ENCODE data around the gene SNED1.

Gene SNED1

GRCh38 chr2:241067501-241068135 lies 69.2 kb downstream of the SNED1 start:
- DNase-seq (ENCODE audit: low read depth in 2 of 2), result no peak

- DNase-seq (ENCODE audit: low read depth in 2 of 2), result no peak
Observed at GRCh38 chr2:241068136-241068941, 69.9 kb downstream of the SNED1 start.

- no peak for DNase-seq (ENCODE audit: low read depth in 2 of 2)
Observed at GRCh38 chr2:241068942-241069810, 70.8 kb downstream of the SNED1 start.

GRCh38 chr2:241069821-241070281 lies 71.4 kb downstream of the SNED1 start:
- DNase-seq (ENCODE audit: low read depth in 2 of 2), result no peak

DNA sequence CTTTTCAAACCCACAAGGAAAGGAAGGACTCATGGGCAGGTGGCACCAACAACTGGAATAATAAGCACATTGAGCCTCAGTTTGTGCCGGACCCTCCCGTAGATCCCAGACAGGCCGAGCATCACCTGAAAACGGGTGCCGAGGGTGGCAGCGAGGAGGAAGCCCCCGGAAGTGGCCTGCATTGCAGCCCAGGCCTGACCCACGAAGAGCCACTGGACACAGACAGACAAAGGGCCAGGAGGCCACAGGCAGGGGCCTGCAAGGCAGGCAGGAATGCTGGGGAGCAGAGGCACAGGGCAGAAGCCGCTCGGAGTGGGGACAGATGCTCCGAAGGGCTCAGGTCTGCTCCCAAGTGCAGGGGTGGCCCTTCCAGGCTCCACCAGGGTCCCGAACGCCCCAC lies 71.9 kb downstream of the SNED1 start:
- no peak for DNase-seq (ENCODE audit: low read depth in 2 of 2)

GRCh38 chr2:241070811-241071676 lies 72.6 kb downstream of the SNED1 start:
- no peak for DNase-seq (ENCODE audit: low read depth in 2 of 2)

GRCh38 chr2:241071677-241072111 lies 73.3 kb downstream of the SNED1 start:
- no peak for DNase-seq (ENCODE audit: low read depth in 2 of 2)

GRCh38 chr2:241072151-241072550 lies 73.7 kb downstream of the SNED1 start:
- DNase-seq (ENCODE audit: low read depth in 2 of 2), result no peak

DNA sequence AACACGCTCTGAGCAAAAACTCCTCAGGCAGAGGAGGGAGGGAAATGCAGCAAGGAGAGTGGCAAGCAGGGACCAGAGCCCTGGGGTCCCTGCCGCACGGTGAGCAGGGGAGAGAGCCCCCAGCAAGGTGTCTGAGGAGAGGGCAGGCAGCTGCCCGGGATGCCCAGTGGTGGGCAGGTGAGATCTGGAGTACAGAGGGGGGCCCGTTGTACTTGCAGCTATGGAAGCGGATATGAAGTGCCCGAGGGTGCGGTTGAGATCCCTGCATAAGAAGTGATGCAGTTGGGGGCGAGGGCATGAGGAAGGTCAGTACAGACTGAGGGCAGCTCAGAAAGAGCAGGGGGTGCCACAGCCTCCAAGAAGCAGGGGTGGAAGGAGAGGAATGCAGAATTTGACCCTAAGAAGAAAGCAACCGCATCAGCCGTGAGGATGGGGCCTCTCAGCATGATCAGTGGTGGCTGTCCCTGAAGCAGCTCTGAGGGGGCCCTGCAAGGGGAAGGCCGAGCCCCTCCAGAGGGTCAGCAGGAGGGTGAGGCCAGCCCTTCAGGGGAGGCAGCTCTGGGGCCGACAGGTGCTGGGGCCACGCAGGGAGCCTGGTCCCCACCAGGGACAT lies 74.2 kb downstream of the SNED1 start:
- DNase-seq (ENCODE audit: low read depth in 2 of 2), result no peak

GRCh38 chr2:241073166-241074064 lies 75.0 kb downstream of the SNED1 start:
- no peak for DNase-seq (ENCODE audit: low read depth in 2 of 2)

DNA sequence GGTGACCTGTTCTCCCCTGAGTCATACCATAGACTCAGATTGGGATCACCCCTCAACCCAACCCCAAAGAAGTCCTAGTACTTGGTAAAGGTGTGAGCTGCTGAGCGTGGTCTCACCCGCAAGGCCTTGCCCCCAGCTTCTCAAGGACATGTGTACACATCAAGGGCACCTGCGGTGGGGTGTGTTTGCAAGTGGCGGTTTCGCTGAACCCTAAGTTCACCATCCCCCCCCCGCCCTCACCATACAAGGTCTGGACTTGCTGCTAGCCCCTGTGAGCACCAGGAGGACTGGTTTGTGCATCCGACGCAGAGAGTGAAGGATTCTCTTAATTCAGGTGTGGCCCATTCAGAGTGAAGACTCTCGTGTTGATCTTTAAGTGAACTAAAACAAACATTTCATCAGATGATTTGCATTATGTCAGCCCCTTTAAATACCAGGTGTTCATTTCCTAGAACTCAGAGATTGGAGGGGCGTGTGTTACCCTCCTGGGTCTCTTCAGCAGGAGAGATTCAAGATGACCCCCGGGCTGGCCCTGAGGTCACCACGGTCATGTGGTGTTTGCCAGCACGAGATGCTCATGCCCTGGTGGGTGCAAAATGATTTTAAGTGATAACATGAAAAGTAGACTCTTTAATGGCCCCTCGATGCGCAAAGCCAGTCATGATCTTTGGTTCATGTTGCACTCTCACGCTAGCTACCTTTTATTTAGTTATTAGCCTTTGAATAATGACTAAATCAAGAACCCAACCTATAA lies 75.8 kb downstream of the SNED1 start:
- no peak for DNase-seq (ENCODE audit: low read depth in 2 of 2)

GRCh38 chr2:241074901-241075540 lies 76.6 kb downstream of the SNED1 start:
- no peak for DNase-seq (ENCODE audit: low read depth in 2 of 2)

GRCh38 chr2:241080405-241081189 lies 82.2 kb downstream of the SNED1 start:
- DNase-seq (ENCODE audit: low read depth in 2 of 2), result no peak

- DNase-seq (ENCODE audit: low read depth in 2 of 2), result no peak
Observed at GRCh38 chr2:241081190-241081642, 82.8 kb downstream of the SNED1 start.

DNA sequence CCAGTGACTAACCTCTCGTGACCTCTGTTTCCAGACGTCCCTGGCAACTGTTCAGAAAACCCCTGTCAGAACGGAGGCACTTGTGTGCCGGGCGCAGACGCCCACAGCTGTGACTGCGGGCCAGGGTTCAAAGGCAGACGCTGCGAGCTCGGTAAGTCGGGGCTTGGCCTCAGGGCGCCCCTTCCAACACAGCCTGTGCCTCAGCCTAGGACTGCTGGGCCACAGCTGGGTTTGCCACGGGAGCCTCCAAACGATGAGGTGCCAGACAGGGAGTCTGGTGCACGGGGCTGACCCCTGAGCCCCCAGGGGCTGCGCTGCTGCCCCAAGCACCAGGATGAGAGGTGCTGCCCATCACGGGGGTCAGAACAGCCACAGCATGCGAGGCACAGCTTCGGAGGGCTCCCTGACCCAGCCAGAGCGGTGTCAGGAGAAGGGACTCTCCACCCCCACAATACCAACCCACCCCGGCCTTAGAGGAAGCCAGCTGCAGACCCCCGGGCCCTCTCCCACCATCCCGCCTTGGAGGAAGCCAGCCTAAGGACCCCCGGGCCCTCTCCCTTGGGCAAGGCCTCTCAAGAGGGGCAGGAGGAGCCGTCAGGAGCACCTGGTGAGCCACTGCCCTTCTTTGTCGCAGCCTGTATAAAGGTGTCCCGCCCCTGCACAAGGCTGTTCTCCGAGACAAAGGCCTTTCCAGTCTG lies 83.4 kb downstream of the SNED1 start:
- DNase-seq (ENCODE audit: low read depth in 2 of 2), result no peak

DNA sequence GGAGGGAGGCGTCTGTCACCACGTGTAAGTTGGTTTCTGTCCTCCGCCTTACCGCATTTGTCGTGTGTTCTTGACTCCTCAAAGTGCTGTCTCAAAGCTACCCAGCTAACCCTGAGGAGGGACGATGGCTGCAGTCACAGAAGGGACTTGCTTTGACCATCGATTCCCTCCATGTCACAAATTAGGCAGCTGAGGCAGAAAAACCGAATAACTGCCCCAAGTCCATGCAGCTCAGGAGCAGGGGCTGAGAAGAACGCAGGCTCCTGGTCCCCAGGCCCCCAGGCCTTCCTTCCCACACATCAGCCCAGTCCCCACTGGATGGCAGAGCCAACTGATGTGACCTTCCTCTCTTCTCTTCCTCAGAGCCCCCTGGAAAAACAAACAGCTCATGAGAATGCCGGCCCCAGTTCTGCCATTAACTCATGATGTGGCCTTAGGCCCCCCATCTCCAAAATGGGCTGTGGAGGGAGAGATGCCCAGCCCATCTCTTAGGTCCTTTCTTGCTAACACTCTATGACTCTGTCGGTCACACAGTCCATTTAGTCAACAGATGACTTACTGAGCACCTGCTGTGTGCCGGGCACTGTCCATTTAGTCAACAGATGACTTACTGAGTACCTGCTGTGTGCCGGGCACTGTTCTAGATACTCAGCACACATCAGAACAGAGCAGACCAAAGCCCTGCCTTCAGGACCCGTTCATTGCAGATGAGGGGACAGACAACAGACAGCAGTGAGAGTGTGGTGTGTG lies 84.1 kb downstream of the SNED1 start:
- no peak for DNase-seq (ENCODE audit: low read depth in 2 of 2)
